Endothelial cell of umbilical vein (primary cell): ENCODE results near the gene TERT. TPM values are rescaled to one million over a fixed set of nuclear protein-coding genes. Genes with fewer than 3 reads are reported as not detected.

ENCODE experiments used
- BruUV-seq: library from RNA; stranded (reverse); fragments of 400-500 nt; replicated peaks from 2 replicates; lab custom pipeline; 2021; lab: Mats Ljungman, UMichigan
- CTCF ChIA-PET: fragments of 300-600, 350-600 bp; sonication (Branson Sonifier 250); formaldehyde crosslinking; loops from one replicate; lab custom pipeline; 2021; ENCODE audit warnings: antibody characterized with exemption, inconsistent platforms; lab: Charles Lee
- POLR2A ChIA-PET: fragments of 300-600, 350-600 bp; sonication (Branson Sonifier 250); formaldehyde crosslinking; loops from one replicate; lab custom pipeline; 2021; ENCODE audit warnings: antibody characterized with exemption, inconsistent platforms; lab: Charles Lee
- DNase-seq: peaks from one replicate; pipeline ENCODE4 v3.0.0-alpha.2; 2011; ENCODE audit warnings: low read depth, low spot score
- FAIRE-seq: peaks from 2 replicates; lab custom pipeline; 2011; peaks lifted over from hg19 to GRCh38; lab: Jason Lieb, UNC
- H2AFZ ChIP-seq: 2 replicates; pipeline ENCODE4 v1.6.0; 2012; ENCODE audit warnings: low read depth, low read length, control low read depth, inconsistent platforms
- H3K27ac ChIP-seq: 2 replicates; pipeline ENCODE4 v1.5.1; 2011; ENCODE audit warnings: low read depth, mild to moderate bottlenecking, control low read depth, low read length, moderate library complexity; ENCODE audit not compliant: insufficient read depth
- H3K27me3 ChIP-seq, 2 experiments: 2 replicates each; pipeline versions ENCODE4 v1.6.0 to v1.6.1; 2011; ENCODE audit warnings: low read length in 2 of 2, mixed read lengths in 1 of 2; ENCODE audit not compliant: control insufficient read depth in 2 of 2, insufficient read depth in 2 of 2
- H3K36me3 ChIP-seq, 2 experiments: 2 replicates in 1 of 2; 3 replicates in 1 of 2; pipeline ENCODE4 v1.5.1; 2011; ENCODE audit warnings: low read length in 2 of 2, mild to moderate bottlenecking in 1 of 2, moderate library complexity in 1 of 2; ENCODE audit not compliant: control insufficient read depth in 2 of 2, insufficient read depth in 2 of 2; ENCODE audit errors: extremely low read depth in 1 of 2
- H3K4me1 ChIP-seq: 3 replicates; pipeline ENCODE4 v1.5.1; 2011; ENCODE audit warnings: mild to moderate bottlenecking, low read length; ENCODE audit not compliant: control insufficient read depth, insufficient read depth; ENCODE audit errors: extremely low read depth
- H3K4me2 ChIP-seq: 2 replicates; pipeline ENCODE4 v1.6.1; 2011; ENCODE audit warnings: low read length, control low read depth, mixed read lengths; ENCODE audit not compliant: insufficient read depth
- H3K4me3 ChIP-seq, 3 experiments: fragments of 200-600 bp in 1 of 3; sonication (generic), shearing (Covaris generic) in 1 of 3; replicated peaks in 1 of 3; 2 replicates each; pipeline ENCODE4 v1.5.1; 2011 to 2016; ENCODE audit warnings: control low read depth in 3 of 3, low read length in 3 of 3, mild to moderate bottlenecking in 2 of 3, inconsistent platforms in 1 of 3, low read depth in 1 of 3, moderate library complexity in 1 of 3; ENCODE audit not compliant: insufficient read depth in 1 of 3
- H3K79me2 ChIP-seq: 2 replicates; pipeline ENCODE4 v1.6.0; 2012; ENCODE audit warnings: low read length, inconsistent platforms; ENCODE audit not compliant: control insufficient read depth, insufficient read depth
- H3K9ac ChIP-seq: replicated peaks from 2 replicates; pipeline ENCODE3; 2011; ENCODE audit warnings: low read length, control low read depth; ENCODE audit not compliant: insufficient read depth; ENCODE audit errors: extremely low read depth
- H3K9me1 ChIP-seq: replicated peaks from 3 replicates; pipeline ENCODE4 v1.6.0; 2011; ENCODE audit warnings: mild to moderate bottlenecking, low read length; ENCODE audit not compliant: control insufficient read depth, insufficient read depth; ENCODE audit errors: extremely low read depth
- H3K9me3 ChIP-seq: replicated peaks from 2 replicates; pipeline ENCODE4 v1.5.1; 2012; ENCODE audit warnings: low read length, inconsistent platforms; ENCODE audit not compliant: control insufficient read depth, insufficient read depth
- H4K20me1 ChIP-seq: replicated peaks from 2 replicates; pipeline ENCODE3; 2011; ENCODE audit warnings: mild to moderate bottlenecking, low read length; ENCODE audit not compliant: control insufficient read depth, insufficient read depth; ENCODE audit errors: extremely low read depth
- EZH2 ChIP-seq: IDR thresholded peaks from 2 replicates; pipeline ENCODE4 v1.6.1; 2012; ENCODE audit warnings: borderline replicate concordance, low read depth, mild to moderate bottlenecking, moderate library complexity, low read length, inconsistent platforms; ENCODE audit not compliant: severe bottlenecking
- FOS ChIP-seq: IDR thresholded peaks from 2 replicates; pipeline ENCODE4 v1.6.1; 2011; ENCODE audit warnings: mild to moderate bottlenecking, low read length, moderate library complexity, borderline replicate concordance; ENCODE audit not compliant: insufficient read depth
- GATA2 ChIP-seq: IDR thresholded peaks from 2 replicates; pipeline ENCODE4 v1.7.0; 2011; ENCODE audit warnings: low read depth, mild to moderate bottlenecking, moderate library complexity, mixed read lengths, low read length; ENCODE audit not compliant: insufficient read length, insufficient read depth
- JUN ChIP-seq: IDR thresholded peaks from 2 replicates; pipeline ENCODE4 v1.6.1; 2011; ENCODE audit warnings: borderline replicate concordance, low read depth; ENCODE audit not compliant: insufficient read length, insufficient read depth
- MYC ChIP-seq: IDR thresholded peaks from one replicate; pipeline ENCODE4 v1.6.1; 2011; ENCODE audit warnings: mild to moderate bottlenecking, low read depth, low read length
- POLR2A ChIP-seq: IDR thresholded peaks from 2 replicates; pipeline ENCODE4 v1.6.1; 2012; ENCODE audit warnings: low read depth, mild to moderate bottlenecking, control low read depth, low read length
- POLR2AphosphoS5 ChIP-seq: IDR thresholded peaks from 2 replicates; pipeline ENCODE4 v1.6.1; 2012; ENCODE audit warnings: low read depth, mild to moderate bottlenecking, control low read depth, low read length, moderate library complexity; ENCODE audit not compliant: insufficient read depth
- dilution Hi-C: fragments of 300-500 bp; cut with MboI; formaldehyde crosslinking; loops from one replicate; pipeline ENCODE4 v1.15.0; 2019; ENCODE audit warnings: low sequenced_read_pairs; ENCODE audit not compliant: extremely low pct_ligation_motif_present
- intact Hi-C: fragments of 100-400 bp; cut with micrococcal nuclease; formaldehyde crosslinking; loops from one replicate; pipeline ENCODE4 v1.10.0; 2022
- polyA plus RNA-seq, 4 experiments: library from polyadenylated mRNA; depleted of rRNA in 3 of 4; stranded (reverse) in 3 of 4; unstranded in 1 of 4; fragments of >200 nt; gene quantifications; 2 replicates each; pipeline versions ENCODE4 v1.2.1 to v1.2.3, GENCODE V29; 2011 to 2012; ENCODE audit warnings: missing spikeins in 1 of 4
- total RNA-seq: library from RNA; stranded (reverse); gene quantifications from 2 replicates; pipeline ENCODE4 v1.2.3, GENCODE V29; 2021
- TF ChIP-seq, protein P1 (sequence below), 2 donors: IDR thresholded peaks; 1 replicate in 1 of 2; 2 replicates in 1 of 2; pipeline ENCODE4 v1.5.1; 2011; ENCODE audit warnings: low read length in 2 of 2, mild to moderate bottlenecking in 2 of 2, moderate library complexity in 2 of 2, control low read depth in 1 of 2, inconsistent platforms in 1 of 2, low read depth in 1 of 2; ENCODE audit not compliant: insufficient read depth in 1 of 2; ENCODE audit errors: extremely low read depth in 1 of 2
- TF ChIP-seq, protein P2 (sequence below): IDR thresholded peaks from 2 replicates; pipeline ENCODE4 v1.6.1; 2011; ENCODE audit not compliant: insufficient read depth, insufficient read length

Gene TERT
- total and polyA plus RNA-seq, 2 donors (not counting 3 experiments of a cell fraction or from before 2014, with no cell fraction given): 0.04 TPM; not detected in 1

DNA sequence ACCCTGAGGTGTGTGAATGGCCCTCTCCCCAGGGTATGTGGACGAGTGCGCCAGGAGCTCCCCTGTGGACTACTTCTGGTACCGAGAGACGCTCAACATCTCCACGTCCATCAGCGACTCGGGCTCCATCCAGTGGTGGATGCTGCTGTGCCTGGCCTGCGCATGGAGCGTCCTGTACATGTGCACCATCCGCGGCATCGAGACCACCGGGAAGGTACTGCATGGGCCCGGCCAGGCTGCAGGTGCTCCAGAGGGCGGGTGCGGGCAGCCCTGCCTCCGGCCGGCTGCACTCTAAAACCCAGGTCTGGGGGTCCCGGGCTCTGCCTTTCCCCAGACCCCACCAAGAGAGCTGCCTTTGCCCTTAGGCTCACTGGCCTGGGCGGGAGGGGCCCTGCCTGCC, 82.6 kb downstream of the TERT start:
- FAIRE-seq (no peak), DNase-seq (no peak)
- Histone ChIP-seq H3K4me1 (no peaks in the 10 kb centered on the region), H3K4me2 (no peak overlapping the region), H3K9ac (no peak overlapping the region), H2AFZ (no peak overlapping the region), H3K9me3 (no peaks in the 10 kb centered on the region), H3K27me3 (no peaks in the 10 kb centered on the region), H3K9me1 (no peaks in the 10 kb centered on the region), H3K36me3 (no peaks in the 10 kb centered on the region), H3K4me3 (no peak overlapping the region), H4K20me1 (no peaks in the 10 kb centered on the region), H3K79me2 (no peaks in the 10 kb centered on the region), H3K27ac (no peak overlapping the region)
- CTCF ChIA-PET: no interaction called here
- dilution Hi-C loops (no loop called here), intact Hi-C loops (no loop called here)
- POLR2A ChIA-PET: no interaction called here
- BruUV-seq: no TSS peak
- no peak for TF ChIP-seq POLR2AphosphoS5
- TF ChIP-seq MYC: no peak
- no peak for TF ChIP-seq GATA2
- no peak for TF ChIP-seq FOS

DNA sequence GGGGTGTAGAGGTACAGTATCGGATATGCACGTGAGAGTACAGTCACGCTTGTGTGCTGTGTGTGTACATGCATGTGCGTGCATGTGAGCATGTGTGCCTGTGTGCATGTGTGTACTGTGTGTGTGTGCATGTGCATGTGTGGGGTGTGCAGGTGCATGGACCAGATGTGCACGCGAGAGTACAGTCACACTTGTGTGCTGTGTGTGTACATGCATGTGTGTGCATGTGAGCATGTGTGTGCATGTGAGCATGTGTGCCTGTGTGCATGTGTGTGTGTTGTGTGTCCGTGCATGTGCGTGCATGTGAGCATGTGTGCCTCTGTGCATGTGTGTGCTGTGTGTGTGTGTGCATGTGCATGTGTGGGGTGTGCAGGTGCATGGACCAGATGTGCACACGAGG, 83.2 kb downstream of the TERT start:
- Histone ChIP-seq H3K4me3 (no peak overlapping the region), H3K9me3 (no peaks in the 10 kb centered on the region), H3K79me2 (no peaks in the 10 kb centered on the region), H3K27me3 (no peaks in the 10 kb centered on the region), H2AFZ (no peak overlapping the region), H3K9me1 (no peaks in the 10 kb centered on the region), H4K20me1 (no peaks in the 10 kb centered on the region), H3K36me3 (no peaks in the 10 kb centered on the region), H3K27ac (no peak overlapping the region), H3K4me1 (no peaks in the 10 kb centered on the region), H3K4me2 (no peak overlapping the region), H3K9ac (no peak overlapping the region)
- ChIA-PET POLR2A (no interaction called here), CTCF (no interaction called here)
- intact Hi-C loops: no loop called here
- BruUV-seq: no TSS peak
- DNase-seq: no peak
- TF ChIP-seq, protein P1, sequence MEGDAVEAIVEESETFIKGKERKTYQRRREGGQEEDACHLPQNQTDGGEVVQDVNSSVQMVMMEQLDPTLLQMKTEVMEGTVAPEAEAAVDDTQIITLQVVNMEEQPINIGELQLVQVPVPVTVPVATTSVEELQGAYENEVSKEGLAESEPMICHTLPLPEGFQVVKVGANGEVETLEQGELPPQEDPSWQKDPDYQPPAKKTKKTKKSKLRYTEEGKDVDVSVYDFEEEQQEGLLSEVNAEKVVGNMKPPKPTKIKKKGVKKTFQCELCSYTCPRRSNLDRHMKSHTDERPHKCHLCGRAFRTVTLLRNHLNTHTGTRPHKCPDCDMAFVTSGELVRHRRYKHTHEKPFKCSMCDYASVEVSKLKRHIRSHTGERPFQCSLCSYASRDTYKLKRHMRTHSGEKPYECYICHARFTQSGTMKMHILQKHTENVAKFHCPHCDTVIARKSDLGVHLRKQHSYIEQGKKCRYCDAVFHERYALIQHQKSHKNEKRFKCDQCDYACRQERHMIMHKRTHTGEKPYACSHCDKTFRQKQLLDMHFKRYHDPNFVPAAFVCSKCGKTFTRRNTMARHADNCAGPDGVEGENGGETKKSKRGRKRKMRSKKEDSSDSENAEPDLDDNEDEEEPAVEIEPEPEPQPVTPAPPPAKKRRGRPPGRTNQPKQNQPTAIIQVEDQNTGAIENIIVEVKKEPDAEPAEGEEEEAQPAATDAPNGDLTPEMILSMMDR (IDR thresholded peaks at IDR 0.05; ENCODE audit: extremely low read depth in 1 of 2, insufficient read depth in 1 of 2, low read depth in 1 of 2, low read length in 2 of 2): no peak
- TF ChIP-seq POLR2AphosphoS5 (no peak), MYC (no peak), POLR2A (no peak), GATA2 (no peak), FOS (no peak), EZH2 (no peak), JUN (no peak)
- TF ChIP-seq, protein P2, sequence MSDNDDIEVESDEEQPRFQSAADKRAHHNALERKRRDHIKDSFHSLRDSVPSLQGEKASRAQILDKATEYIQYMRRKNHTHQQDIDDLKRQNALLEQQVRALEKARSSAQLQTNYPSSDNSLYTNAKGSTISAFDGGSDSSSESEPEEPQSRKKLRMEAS: no peak
- FAIRE-seq: no peak
- dilution Hi-C loops: no loop called here
